DND-41 (cell line): ENCODE data around the gene NRCAM.

ENCODE experiments used
- EZH2 ChIP-seq: IDR thresholded peaks from 3 replicates; pipeline ENCODE4 v1.6.1; 2012; ENCODE audit warnings: borderline replicate concordance, low read depth, mild to moderate bottlenecking, moderate library complexity, low read length, inconsistent platforms; ENCODE audit not compliant: severe bottlenecking
- TF ChIP-seq, protein P1 (sequence below): IDR thresholded peaks from 2 replicates; pipeline ENCODE4 v1.5.1; 2012; ENCODE audit warnings: borderline replicate concordance, low read length, moderate library complexity, mild to moderate bottlenecking; ENCODE audit not compliant: poor library complexity, severe bottlenecking; ENCODE audit errors: extremely low read depth

DNA sequence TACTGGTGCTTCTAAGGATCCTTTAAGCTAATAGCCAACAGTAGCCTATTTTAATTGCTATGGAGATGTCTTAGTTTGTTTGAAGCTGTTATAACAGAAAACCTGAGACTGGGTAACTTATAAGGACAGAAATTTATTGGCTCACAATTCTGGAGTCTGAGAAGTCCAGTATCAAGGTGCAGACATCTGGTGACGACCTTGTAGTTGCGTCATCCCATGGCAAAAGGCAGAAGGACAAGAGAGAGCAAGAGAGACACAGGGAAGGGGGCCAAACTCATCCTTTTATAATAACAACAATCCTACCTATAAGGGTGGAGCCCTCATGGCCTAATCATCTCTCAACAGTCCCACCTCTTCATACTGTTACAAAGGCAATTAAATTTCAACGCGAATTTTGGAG is 39.1 kb downstream of the NRCAM start:
- TF ChIP-seq EZH2, result no peak
- TF ChIP-seq, protein P1, sequence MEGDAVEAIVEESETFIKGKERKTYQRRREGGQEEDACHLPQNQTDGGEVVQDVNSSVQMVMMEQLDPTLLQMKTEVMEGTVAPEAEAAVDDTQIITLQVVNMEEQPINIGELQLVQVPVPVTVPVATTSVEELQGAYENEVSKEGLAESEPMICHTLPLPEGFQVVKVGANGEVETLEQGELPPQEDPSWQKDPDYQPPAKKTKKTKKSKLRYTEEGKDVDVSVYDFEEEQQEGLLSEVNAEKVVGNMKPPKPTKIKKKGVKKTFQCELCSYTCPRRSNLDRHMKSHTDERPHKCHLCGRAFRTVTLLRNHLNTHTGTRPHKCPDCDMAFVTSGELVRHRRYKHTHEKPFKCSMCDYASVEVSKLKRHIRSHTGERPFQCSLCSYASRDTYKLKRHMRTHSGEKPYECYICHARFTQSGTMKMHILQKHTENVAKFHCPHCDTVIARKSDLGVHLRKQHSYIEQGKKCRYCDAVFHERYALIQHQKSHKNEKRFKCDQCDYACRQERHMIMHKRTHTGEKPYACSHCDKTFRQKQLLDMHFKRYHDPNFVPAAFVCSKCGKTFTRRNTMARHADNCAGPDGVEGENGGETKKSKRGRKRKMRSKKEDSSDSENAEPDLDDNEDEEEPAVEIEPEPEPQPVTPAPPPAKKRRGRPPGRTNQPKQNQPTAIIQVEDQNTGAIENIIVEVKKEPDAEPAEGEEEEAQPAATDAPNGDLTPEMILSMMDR, result no peak
